Measurements from ENCODE around the gene MZB1. TPM values are rescaled to one million over a fixed set of nuclear protein-coding genes. Genes with fewer than 3 reads are reported as not detected.

Gene MZB1
- total RNA-seq, 2 experiments from 2014 or later: 2.0 to 2.8 TPM

DNA sequence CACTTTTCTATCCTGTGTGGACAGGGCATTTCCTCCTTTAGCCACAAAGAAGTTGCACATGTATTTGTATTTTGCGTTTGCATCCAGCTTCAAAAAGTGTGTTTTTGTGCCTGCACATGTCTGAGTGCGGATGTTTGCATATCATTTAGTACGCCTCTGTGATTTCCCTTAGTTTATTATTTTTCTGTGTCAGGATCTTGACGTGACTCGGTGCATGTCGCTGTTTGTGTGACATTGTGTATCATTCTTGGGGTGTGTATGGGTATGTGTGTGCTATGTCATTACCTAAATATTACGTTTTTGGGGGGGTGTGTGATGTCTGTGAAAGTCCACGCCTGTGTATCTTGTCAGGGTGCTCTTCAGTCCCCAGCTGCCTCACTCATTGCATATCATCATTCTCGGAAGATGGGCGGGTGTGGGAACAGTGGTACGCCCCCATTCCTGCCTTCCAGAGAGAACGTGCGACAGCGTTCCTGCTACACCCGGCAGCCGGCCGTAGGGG lies 48.5 kb downstream of the MZB1 start:
- intact Hi-C loops (cut with micrococcal nuclease): loop anchor here (1.0 kb wide), 6 partner anchors 48 to 220 kb away; partner anchors contain the start of genes MATR3, SPATA24 and UBE2D2
- Mint-ChIP-seq H3K27me3 (ENCODE audit: low read depth) (no peaks in the 10 kb centered on the region), H3K27ac (peak overlapping the region; percentile 99), H3K36me3 (ENCODE audit: low read depth) (peaks cover 5% of the 10 kb centered on the region), H3K9me3 (no peaks in the 10 kb centered on the region), H3K4me3 (peak overlapping the region; percentile 100), H3K4me1 (ENCODE audit: low read depth) (peaks cover 50% of the 10 kb centered on the region)
- DNase-seq: peak; percentile 6
- CTCF ChIA-PET: interaction anchor here (0.7 to 2.9 kb wide), 7 partner anchors 9 to 69 kb away, joined by 3 to 14 read pairs (median 4); partner anchors contain the start of gene MATR3

DNA sequence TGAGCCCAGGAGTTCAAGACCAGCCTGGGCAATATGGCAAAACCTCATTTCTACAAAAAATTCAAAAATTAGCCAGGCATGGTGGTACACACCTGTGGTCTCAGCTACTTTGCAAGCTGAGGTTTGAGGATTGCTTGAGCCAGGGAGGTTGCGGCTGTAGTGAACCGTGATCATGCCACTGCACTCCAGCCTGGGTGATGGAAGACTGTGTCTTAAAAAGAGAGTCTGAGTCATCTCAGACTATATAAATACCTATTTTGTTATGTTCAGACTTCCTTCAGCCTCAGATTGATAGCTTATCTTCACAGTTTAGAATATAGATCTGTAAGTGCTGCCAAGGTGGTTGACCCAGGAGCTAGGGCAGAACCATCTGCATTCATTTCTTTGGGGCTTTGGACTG lies 49.7 kb downstream of the MZB1 start:
- no peak for DNase-seq
- intact Hi-C loops (cut with micrococcal nuclease): no loop called here
- CTCF ChIA-PET: interaction anchor here (2.9 kb wide), 1 partner anchor 64 kb away, joined by 14 read pairs; no protein-coding TSS in a partner anchor
- Mint-ChIP-seq H3K4me1 (ENCODE audit: low read depth) (peaks cover 53% of the 10 kb centered on the region), H3K4me3 (no peak overlapping the region), H3K36me3 (ENCODE audit: low read depth) (peaks cover 2% of the 10 kb centered on the region), H3K27ac (no peak overlapping the region), H3K27me3 (ENCODE audit: low read depth) (no peaks in the 10 kb centered on the region), H3K9me3 (no peaks in the 10 kb centered on the region)

Other genes with a start within 250 kb of the MZB1 start
- 10 to 100 TPM; 21.4 to 29.6 TPM for gene SIL1, start 191.5 kb downstream of the MZB1 start, total RNA-seq
- 100 to 1,000 TPM; 137 to 164 TPM for gene MATR3, start 96.2 kb downstream of the MZB1 start, total RNA-seq
- 10 to 100 TPM; 68.8 to 74.3 TPM for gene PAIP2, start 48.1 kb downstream of the MZB1 start, total RNA-seq
- gene SLC23A1, start 6.6 kb downstream of the MZB1 start, total RNA-seq: under 1 TPM in 1 of 2 experiments, not detected in 1; 0.62 TPM
- gene PROB1, start 5.2 kb upstream of the MZB1 start, total RNA-seq: 1 to 10 TPM; 1.1 to 1.2 TPM
- 1 to 10 TPM; 6.0 to 7.4 TPM for gene SPATA24, start 14.2 kb upstream of the MZB1 start, total RNA-seq
- 10 to 100 TPM; 18.1 to 18.8 TPM for gene DNAJC18, start 49.6 kb upstream of the MZB1 start, total RNA-seq
- gene ECSCR, start 72.8 kb upstream of the MZB1 start, total RNA-seq: under 1 TPM; 0.74 to 0.81 TPM
- gene SMIM33, start 81.1 kb upstream of the MZB1 start, total RNA-seq: under 1 TPM; 0.14 to 0.37 TPM
- 100 to 1,000 TPM; 136 to 140 TPM for gene STING1, start 92.8 kb upstream of the MZB1 start, total RNA-seq
- gene UBE2D2, start 171.4 kb upstream of the MZB1 start, total RNA-seq: 100 to 1,000 TPM; 221 to 243 TPM

Measured in activated naive CD4-positive, alpha-beta T cell treated with anti-CD3 and anti-CD28 coated beads for 36 hours (primary cell).